CD4-positive, alpha-beta T cell treated with Interleukin-6 at 100 ng/mL for 8 hours (primary cell): ENCODE results near the gene AGAP3.

Experiments used
- DNase-seq: peaks from one replicate; pipeline ENCODE4 v3.0.0-alpha.2; 2020; ENCODE audit warnings: mixed read lengths, low spot score

The AGAP3 gene

GRCh38 chr7:151187409-151188251 is 101.4 kb downstream of the AGAP3 start:
- DNase-seq: no peak

DNA sequence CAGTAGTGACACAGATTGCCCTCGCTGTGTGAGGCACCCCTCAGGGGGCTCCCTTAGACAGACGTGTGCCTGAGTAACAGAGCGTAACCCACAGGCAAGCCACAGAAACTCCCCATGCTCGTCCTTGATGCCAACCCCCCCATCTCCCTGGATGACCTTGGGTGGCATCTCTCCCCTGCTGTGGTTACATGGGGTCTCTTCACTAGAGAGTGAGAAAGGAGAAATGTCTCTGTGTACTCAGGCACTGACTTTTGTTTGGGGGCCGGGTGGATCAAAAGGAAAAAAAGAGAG is 101.9 kb downstream of the AGAP3 start:
- no peak for DNase-seq

DNA sequence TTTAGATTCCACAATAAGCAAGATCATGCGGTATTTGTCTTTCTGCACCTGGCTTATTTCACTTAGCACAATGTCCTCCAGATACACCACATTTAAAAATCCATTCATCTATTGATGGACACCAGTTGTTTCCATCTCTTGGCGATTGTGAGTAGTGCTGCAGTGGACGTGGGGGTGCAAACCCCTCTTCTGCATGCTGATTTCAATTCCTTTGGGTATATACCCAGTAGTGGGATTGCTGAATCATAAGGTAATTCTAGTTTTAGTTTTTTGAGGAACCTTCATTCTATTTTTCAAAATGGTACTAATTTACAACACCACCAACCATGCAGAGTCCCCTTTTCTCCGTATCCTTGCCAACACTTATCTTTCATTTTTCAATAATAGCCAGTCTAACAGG is 102.8 kb downstream of the AGAP3 start:
- DNase-seq: no peak

- DNase-seq: no peak
These were observed 105.3 kb downstream of the AGAP3 start for GRCh38 chr7:151191544-151191943.

- DNase-seq: no peak
These were observed 105.8 kb downstream of the AGAP3 start for GRCh38 chr7:151192002-151192539.

- DNase-seq: no peak
These were observed 107.1 kb downstream of the AGAP3 start for GRCh38 chr7:151193203-151193978.
